ENCODE measurements around the gene POLR1A. TPM values are rescaled to one million over a fixed set of nuclear protein-coding genes. Genes with fewer than 3 reads are reported as not detected.

POLR1A gene
- total and polyA plus RNA-seq, 2 donors (not counting 3 experiments of a cell fraction or from before 2014, with no cell fraction given) = 7.6 to 40.7 TPM

DNA sequence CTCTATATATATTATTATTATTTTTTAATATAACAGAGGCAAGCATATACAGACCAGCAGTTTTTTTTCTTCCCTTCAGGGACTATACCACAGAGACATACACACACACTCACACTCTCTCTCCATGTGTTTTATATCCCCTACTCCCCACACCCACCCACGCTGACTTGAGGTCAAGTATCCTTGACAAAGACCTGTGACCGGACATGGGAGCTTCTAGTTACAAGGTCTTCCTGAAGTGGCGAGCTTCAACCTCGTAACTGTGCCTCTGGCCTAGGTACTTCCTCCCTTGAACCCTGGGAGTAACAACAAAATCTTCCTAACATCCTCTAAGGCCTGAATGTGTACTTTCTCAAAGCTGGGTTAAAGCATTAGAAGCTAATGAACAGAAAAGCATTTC lies 52.5 kb downstream of the POLR1A start:
- POLR2A ChIA-PET = no interaction called here
- Histone ChIP-seq H3K79me2 (ENCODE audit: control insufficient read depth, insufficient read depth, low read length) (no peaks in the 10 kb centered on the region), H3K4me1 (ENCODE audit: control insufficient read depth, extremely low read depth, insufficient read depth, low read length) (no peaks in the 10 kb centered on the region), H2AFZ (ENCODE audit: low read depth, low read length) (no peak overlapping the region), H3K27ac (ENCODE audit: insufficient read depth, low read depth, low read length) (no peak overlapping the region), H3K4me2 (ENCODE audit: insufficient read depth, low read length) (no peak overlapping the region), H3K36me3 (ENCODE audit: control insufficient read depth in 2 of 2, extremely low read depth in 1 of 2, insufficient read depth in 2 of 2, low read length in 2 of 2) (peaks cover 10 to 15% of the 10 kb centered on the region in 2 experiments), H3K9me1 (replicated peaks; ENCODE audit: control insufficient read depth, extremely low read depth, insufficient read depth, low read length) (no peaks in the 10 kb centered on the region), H3K9me3 (replicated peaks; ENCODE audit: control insufficient read depth, insufficient read depth, low read length) (no peaks in the 10 kb centered on the region), H4K20me1 (replicated peaks; ENCODE audit: control insufficient read depth, extremely low read depth, insufficient read depth, low read length) (no peaks in the 10 kb centered on the region), H3K27me3 (ENCODE audit: control insufficient read depth in 2 of 2, insufficient read depth in 2 of 2, low read length in 2 of 2) (no peaks in the 10 kb centered on the region), H3K9ac (replicated peaks; ENCODE audit: extremely low read depth, insufficient read depth, low read length) (no peak overlapping the region), H3K4me3 (replicated peaks in 1 of 3; ENCODE audit: insufficient read depth in 1 of 3, low read depth in 1 of 3, low read length in 3 of 3) (no peak overlapping the region)
- no TSS peak for BruUV-seq (replicated peaks)
- FAIRE-seq (no peak), DNase-seq (ENCODE audit: low read depth, low spot score) (no peak)
- dilution Hi-C loops (cut with MboI; ENCODE audit: extremely low pct_ligation_motif_present, low sequenced_read_pairs) = no loop called here
- intact Hi-C loops (cut with micrococcal nuclease) = no loop called here
- CTCF ChIA-PET = interaction anchor here (0.6 to 1.6 kb wide), 4 partner anchors 16 to 415 kb away, joined by 3 to 5 read pairs (median 4); no protein-coding TSS in a partner anchor
- TF ChIP-seq POLR2A (IDR thresholded peaks at IDR 0.05; ENCODE audit: low read depth, low read length) = no peak
- no peak for TF ChIP-seq FOS (IDR thresholded peaks at IDR 0.05; ENCODE audit: borderline replicate concordance, insufficient read depth, low read length)
- TF ChIP-seq, protein P1, sequence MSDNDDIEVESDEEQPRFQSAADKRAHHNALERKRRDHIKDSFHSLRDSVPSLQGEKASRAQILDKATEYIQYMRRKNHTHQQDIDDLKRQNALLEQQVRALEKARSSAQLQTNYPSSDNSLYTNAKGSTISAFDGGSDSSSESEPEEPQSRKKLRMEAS (IDR thresholded peaks at IDR 0.05; ENCODE audit: insufficient read depth, insufficient read length) = no peak
- TF ChIP-seq, protein P2, sequence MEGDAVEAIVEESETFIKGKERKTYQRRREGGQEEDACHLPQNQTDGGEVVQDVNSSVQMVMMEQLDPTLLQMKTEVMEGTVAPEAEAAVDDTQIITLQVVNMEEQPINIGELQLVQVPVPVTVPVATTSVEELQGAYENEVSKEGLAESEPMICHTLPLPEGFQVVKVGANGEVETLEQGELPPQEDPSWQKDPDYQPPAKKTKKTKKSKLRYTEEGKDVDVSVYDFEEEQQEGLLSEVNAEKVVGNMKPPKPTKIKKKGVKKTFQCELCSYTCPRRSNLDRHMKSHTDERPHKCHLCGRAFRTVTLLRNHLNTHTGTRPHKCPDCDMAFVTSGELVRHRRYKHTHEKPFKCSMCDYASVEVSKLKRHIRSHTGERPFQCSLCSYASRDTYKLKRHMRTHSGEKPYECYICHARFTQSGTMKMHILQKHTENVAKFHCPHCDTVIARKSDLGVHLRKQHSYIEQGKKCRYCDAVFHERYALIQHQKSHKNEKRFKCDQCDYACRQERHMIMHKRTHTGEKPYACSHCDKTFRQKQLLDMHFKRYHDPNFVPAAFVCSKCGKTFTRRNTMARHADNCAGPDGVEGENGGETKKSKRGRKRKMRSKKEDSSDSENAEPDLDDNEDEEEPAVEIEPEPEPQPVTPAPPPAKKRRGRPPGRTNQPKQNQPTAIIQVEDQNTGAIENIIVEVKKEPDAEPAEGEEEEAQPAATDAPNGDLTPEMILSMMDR (IDR thresholded peaks at IDR 0.05; ENCODE audit: extremely low read depth in 1 of 2, insufficient read depth in 1 of 2, low read depth in 1 of 2, low read length in 2 of 2) = no peak
- no peak for TF ChIP-seq POLR2AphosphoS5 (IDR thresholded peaks at IDR 0.05; ENCODE audit: insufficient read depth, low read depth, low read length)
- no peak for TF ChIP-seq JUN (IDR thresholded peaks at IDR 0.05; ENCODE audit: borderline replicate concordance, insufficient read depth, insufficient read length, low read depth)
- no peak for TF ChIP-seq GATA2 (IDR thresholded peaks at IDR 0.05; ENCODE audit: insufficient read depth, insufficient read length, low read depth, low read length)
- TF ChIP-seq MYC (IDR thresholded peaks at IDR 0.05; ENCODE audit: low read depth, low read length) = no peak
- TF ChIP-seq EZH2 (IDR thresholded peaks at IDR 0.05; ENCODE audit: borderline replicate concordance, low read depth, low read length, severe bottlenecking) = no peak

All from endothelial cell of umbilical vein (primary cell).